HEK293 (cell line): ENCODE data around the gene CNP.
A peak's percentile ranks its signal among the peaks of the same experiment; 100 is the strongest.

Experiments
- CTCF ChIA-PET: fragments of 350-600 bp; formaldehyde crosslinking; extraction: SDS; loops from one replicate; lab custom pipeline; 2021; ENCODE audit warnings: antibody characterized with exemption; lab: Yijun Ruan, JAX
- POLR2A ChIA-PET: fragments of 300-600 bp; formaldehyde crosslinking; extraction: SDS; loops from one replicate; lab custom pipeline; 2020; ENCODE audit warnings: antibody characterized with exemption, inconsistent platforms; lab: Yijun Ruan, JAX
- H3K27ac ChIP-seq: fragments of 200-500 bp; sonication (Bioruptor generic); 2 replicates; pipeline ENCODE4 v1.5.1; 2014; ENCODE audit warnings: low read depth, low read length, control low read depth, inconsistent platforms; ENCODE audit errors: extremely low read depth
- H3K36me3 ChIP-seq, 2 experiments: fragments of 200-500 bp in 1 of 2; sonication (Bioruptor generic) in 1 of 2; 1 replicate in 1 of 2; 2 replicates in 1 of 2; pipeline ENCODE4 v1.5.1; 2014 to 2017; ENCODE audit warnings: inconsistent platforms in 2 of 2, low read length in 2 of 2; ENCODE audit not compliant: control insufficient read depth in 2 of 2, insufficient read depth in 1 of 2
- H3K4me1 ChIP-seq: fragments of 200-500 bp; sonication (Bioruptor generic); 2 replicates; pipeline ENCODE4 v1.5.1; 2014; ENCODE audit warnings: mild to moderate bottlenecking, low read length, inconsistent platforms; ENCODE audit not compliant: control insufficient read depth, insufficient read depth
- H3K4me3 ChIP-seq: 2 replicates; pipeline ENCODE4 v1.5.1; 2011; ENCODE audit warnings: low read depth, mild to moderate bottlenecking, control low read depth, low read length, moderate library complexity
- H3K9me3 ChIP-seq: fragments of 200-500 bp; sonication (Bioruptor generic); 2 replicates; pipeline ENCODE4 v1.5.1; 2014; ENCODE audit warnings: low read depth, low read length, inconsistent platforms; ENCODE audit not compliant: control insufficient read depth, insufficient read depth
- CTCF ChIP-seq: fragments of 450-650 bp; formaldehyde crosslinking; IDR thresholded peaks from 2 replicates; pipeline ENCODE4 v1.5.1; 2016; ENCODE audit warnings: missing biosample characterization, missing genetic modification characterization
- GFI1B ChIP-seq: fragments of 450-650 bp; formaldehyde crosslinking; IDR thresholded peaks from 2 replicates; pipeline ENCODE4 v1.5.1; 2016; ENCODE audit warnings: missing biosample characterization, missing genetic modification characterization
- GLIS2 ChIP-seq: fragments of 450-650 bp; formaldehyde crosslinking; IDR thresholded peaks from 2 replicates; pipeline ENCODE4 v1.5.1; 2016; ENCODE audit warnings: missing biosample characterization, missing genetic modification characterization
- KLF10 ChIP-seq: fragments of 450-650 bp; IDR thresholded peaks from 2 replicates; pipeline ENCODE4 v1.5.1; 2018; ENCODE audit warnings: missing biosample characterization, mild to moderate bottlenecking, missing genetic modification characterization
- MEIS1 ChIP-seq: sonication (generic); formaldehyde crosslinking; IDR thresholded peaks from 2 replicates; pipeline ENCODE4 v1.8.1; 2022; ENCODE audit warnings: missing genetic modification reagents, mild to moderate bottlenecking, borderline replicate concordance
- PATZ1 ChIP-seq: fragments of 450-650 bp; formaldehyde crosslinking; IDR thresholded peaks from 2 replicates; pipeline ENCODE4 v1.5.1; 2016; ENCODE audit warnings: missing biosample characterization, missing genetic modification characterization
- SALL2 ChIP-seq: fragments of 450-650 bp; formaldehyde crosslinking; IDR thresholded peaks from 2 replicates; pipeline ENCODE4 v1.5.0; 2017; ENCODE audit warnings: missing biosample characterization, mild to moderate bottlenecking, missing genetic modification characterization, borderline replicate concordance
- TSHZ1 ChIP-seq: fragments of 450-650 bp; formaldehyde crosslinking; IDR thresholded peaks from 2 replicates; pipeline ENCODE4 v1.5.1; 2016; ENCODE audit warnings: missing biosample characterization, missing genetic modification characterization, borderline replicate concordance
- ZBTB26 ChIP-seq: fragments of 450-650 bp; formaldehyde crosslinking; optimal IDR thresholded peaks from 2 replicates; pipeline ENCODE3; 2016; ENCODE audit warnings: missing biosample characterization, mild to moderate bottlenecking, missing genetic modification characterization
- ZBTB44 ChIP-seq: fragments of 450-650 bp; IDR thresholded peaks from 2 replicates; pipeline ENCODE4 v1.5.1; 2018; ENCODE audit warnings: missing biosample characterization, mild to moderate bottlenecking, missing genetic modification characterization
- ZEB2 ChIP-seq: fragments of 450-650 bp; formaldehyde crosslinking; IDR thresholded peaks from 2 replicates; pipeline ENCODE4 v1.5.1; 2016; ENCODE audit warnings: missing biosample characterization, missing genetic modification characterization
- ZIC2 ChIP-seq: fragments of 450-650 bp; formaldehyde crosslinking; IDR thresholded peaks from 2 replicates; pipeline ENCODE4 v1.5.1; 2016; ENCODE audit warnings: missing biosample characterization, missing genetic modification characterization
- ZNF157 ChIP-seq: fragments of 450-650 bp; formaldehyde crosslinking; IDR thresholded peaks from 2 replicates; pipeline ENCODE4 v1.5.1; 2016; ENCODE audit warnings: missing biosample characterization, missing genetic modification characterization
- ZNF214 ChIP-seq: fragments of 450-650 bp; formaldehyde crosslinking; IDR thresholded peaks from 2 replicates; pipeline ENCODE4 v1.5.1; 2017; ENCODE audit warnings: missing biosample characterization, mild to moderate bottlenecking, missing genetic modification characterization, borderline replicate concordance
- ZNF221 ChIP-seq: fragments of 450-650 bp; formaldehyde crosslinking; IDR thresholded peaks from 2 replicates; pipeline ENCODE4 v1.5.1; 2017; ENCODE audit warnings: missing biosample characterization, missing genetic modification characterization, borderline replicate concordance
- ZNF350 ChIP-seq: fragments of 450-650 bp; formaldehyde crosslinking; IDR thresholded peaks from 2 replicates; pipeline ENCODE4 v1.5.0; 2017; ENCODE audit warnings: missing biosample characterization, mild to moderate bottlenecking, missing genetic modification characterization
- ZNF394 ChIP-seq: fragments of 450-650 bp; formaldehyde crosslinking; IDR thresholded peaks from 2 replicates; pipeline ENCODE4 v1.5.1; 2016; ENCODE audit warnings: missing biosample characterization, missing genetic modification characterization, mild to moderate bottlenecking, moderate library complexity, borderline replicate concordance
- ZNF544 ChIP-seq: fragments of 450-650 bp; formaldehyde crosslinking; IDR thresholded peaks from 2 replicates; pipeline ENCODE4 v1.5.0; 2017; ENCODE audit warnings: missing biosample characterization, missing genetic modification characterization
- ZNF596 ChIP-seq: fragments of 450-650 bp; IDR thresholded peaks from 2 replicates; pipeline ENCODE4 v1.5.0; 2018; ENCODE audit warnings: missing biosample characterization, mild to moderate bottlenecking, missing genetic modification characterization, moderate library complexity
- ZNF610 ChIP-seq: fragments of 450-650 bp; formaldehyde crosslinking; IDR thresholded peaks from 2 replicates; pipeline ENCODE4 v1.5.1; 2016; ENCODE audit warnings: missing biosample characterization, missing genetic modification characterization, borderline replicate concordance
- ZNF660 ChIP-seq: fragments of 450-650 bp; IDR thresholded peaks from 2 replicates; pipeline ENCODE4 v1.5.1; 2018; ENCODE audit warnings: missing biosample characterization, mild to moderate bottlenecking, missing genetic modification characterization
- ZNF768 ChIP-seq: fragments of 450-650 bp; formaldehyde crosslinking; IDR thresholded peaks from 2 replicates; pipeline ENCODE4 v1.5.1; 2018; ENCODE audit warnings: missing biosample characterization, mild to moderate bottlenecking, missing genetic modification characterization
- ZNF843 ChIP-seq: fragments of 450-650 bp; formaldehyde crosslinking; IDR thresholded peaks from 2 replicates; pipeline ENCODE4 v1.5.1; 2016; ENCODE audit warnings: missing biosample characterization, missing genetic modification characterization

The CNP gene

GRCh38 chr17:41962111-41962510 is 4.5 kb upstream of the CNP start:
- TF ChIP-seq ZNF350 (tag by site-specific recombination) (no peak), TSHZ1 (tag by site-specific recombination) (no peak), ZNF157 (no peak), ZEB2 (tag by site-specific recombination) (no peak), KLF10 (tag by site-specific recombination) (no peak)
- no peak overlapping the region for H3K27ac ChIP-seq
- ChIA-PET POLR2A (no interaction called here), CTCF (interaction anchor here (0.7 to 12.1 kb wide), 23 partner anchors 9 to 572 kb away, joined by 3 to 142 read pairs (median 5); partner anchors contain the start of genes DNAJC7, KAT2A, NKIRAS2 and ODAD4)
- H3K36me3 ChIP-seq, result no peaks in the 10 kb centered on the region
- no peaks in the 10 kb centered on the region for H3K9me3 ChIP-seq
- no peak overlapping the region for H3K4me3 ChIP-seq
- 0 out of 2 replicates have a peak, but pooled peaks cover 4% of the 10 kb centered on the region for H3K4me1 ChIP-seq

GRCh38 chr17:41962768-41963434 is 3.7 kb upstream of the CNP start:
- ChIA-PET POLR2A (interaction anchor here (0.6 to 0.7 kb wide), 2 partner anchors 118 to 143 kb away, joined by 3 read pairs; no protein-coding TSS in a partner anchor), CTCF (interaction anchor here (0.6 to 12.1 kb wide), 43 partner anchors 8 to 1542 kb away, joined by 3 to 142 read pairs (median 4); partner anchors contain the start of genes DNAJC7, KAT2A, NKIRAS2 and ODAD4)
- H3K4me3 ChIP-seq, result no peak overlapping the region
- H3K4me1 ChIP-seq, result 0 out of 2 replicates have a peak, but pooled peaks cover 4% of the 10 kb centered on the region
- H3K27ac ChIP-seq, result no peak overlapping the region
- H3K9me3 ChIP-seq, result no peaks in the 10 kb centered on the region
- H3K36me3 ChIP-seq, result peaks cover 0 to 3% of the 10 kb centered on the region in 2 experiments; a peak in 1 of 3 replicates
- TF ChIP-seq ZNF544 (no peak), GLIS2 (tag by site-specific recombination) (0 out of 2 replicates have a peak, but pooled peaks have one; percentile 17), GFI1B (tag by site-specific recombination) (no peak), ZNF221 (tag by site-specific recombination) (no peak), ZNF660 (tag by site-specific recombination) (peak; percentile 69; the same call in 1 of the 2 replicates), PATZ1 (0 out of 2 replicates have a peak, but pooled peaks have one; percentile 33), ZNF214 (no peak), ZNF768 (tag by site-specific recombination) (no peak), ZIC2 (tag by site-specific recombination) (peak; percentile 95), ZNF843 (tag by site-specific recombination) (no peak), ZBTB26 (tag by site-specific recombination) (no peak), CTCF (peak; percentile 88), ZNF610 (tag by site-specific recombination) (no peak), ZNF596 (no peak), ZNF394 (no peak), ZBTB44 (no peak), MEIS1 (CRISPR knock-in tag) (no peak), SALL2 (tag by site-specific recombination) (no peak)
